ENCODE data around the gene SHC2.
A peak's percentile ranks its signal among the peaks of the same experiment; 100 is the strongest.
"Not testable (repeated sequence)": the region's sequence is repeated elsewhere in the genome, so short reads cannot be mapped to it uniquely, and the experiment has no call there.

The SHC2 gene

DNA sequence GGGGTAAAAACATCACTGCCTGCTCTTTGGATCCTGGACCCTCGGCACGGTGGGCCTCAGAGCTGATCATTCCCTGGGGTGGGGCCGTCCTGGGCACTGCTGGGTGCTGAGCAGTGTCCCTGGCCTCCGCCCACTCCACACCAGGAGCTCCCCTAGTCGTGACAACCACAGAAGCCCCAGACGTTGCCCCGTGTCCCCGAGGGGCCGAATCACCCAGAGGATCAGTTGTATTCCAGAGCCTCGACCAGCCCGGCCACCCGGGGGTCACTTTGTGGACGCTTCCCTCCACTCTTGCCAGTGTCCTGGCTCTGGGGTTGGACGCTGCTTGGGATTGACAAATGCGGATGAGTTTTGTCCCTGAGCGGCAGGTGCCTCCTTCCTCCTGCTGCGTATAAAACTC lies 62.1 kb downstream of the SHC2 start:
- peaks cover 0 to 5% of the 10 kb centered on the region in 2 donors for H3K36me3 Mint-ChIP-seq
- no peak overlapping the region for H3K27ac Mint-ChIP-seq
- DNase-seq (no peak), ATAC-seq (replicated peaks) (no peak)
- H3K4me1 Mint-ChIP-seq = peaks cover 0 to 5% of the 10 kb centered on the region in 2 donors
- H3K27me3 Mint-ChIP-seq = peaks cover 18 to 22% of the 10 kb centered on the region in 2 donors
- peaks cover 7 to 13% of the 10 kb centered on the region in 2 donors for H3K9me3 Mint-ChIP-seq
- H3K4me3 Mint-ChIP-seq = no peak overlapping the region

DNA sequence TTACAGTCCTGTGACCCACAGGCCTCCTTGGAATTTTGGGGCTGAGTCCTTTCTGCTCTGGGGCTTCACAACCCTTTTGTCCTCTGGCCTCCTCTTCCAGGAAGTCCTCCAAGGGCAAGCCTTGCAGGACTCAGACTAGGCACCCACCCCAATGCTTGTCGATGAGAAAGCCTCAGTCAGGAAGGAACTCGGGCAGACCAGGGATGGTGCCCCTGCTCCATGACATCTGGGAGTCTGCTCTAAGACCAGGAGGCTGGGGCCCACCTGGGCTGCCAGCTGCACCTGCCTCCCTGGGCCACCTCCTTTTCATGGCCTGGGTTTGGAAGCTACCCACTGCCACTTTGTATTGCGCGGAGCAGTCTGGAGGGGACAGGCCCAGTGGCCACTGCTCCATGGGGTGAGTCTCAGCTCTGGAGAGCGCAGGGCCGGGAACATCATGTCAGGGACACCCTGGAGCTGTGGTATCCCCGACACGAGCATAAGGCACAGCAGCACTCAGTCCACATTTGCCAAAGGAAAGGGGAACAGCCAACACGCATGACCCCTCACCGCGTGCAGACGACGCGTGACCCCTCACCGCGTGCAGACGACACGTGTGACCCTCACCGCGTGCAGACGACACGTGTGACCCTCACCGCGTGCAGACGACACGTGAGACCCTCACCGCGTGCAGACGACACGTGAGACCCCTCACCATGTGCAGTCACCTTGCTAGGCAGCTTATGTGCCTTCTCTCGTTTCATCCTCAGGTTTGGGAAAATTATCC lies 62.7 kb downstream of the SHC2 start:
- no peak for ATAC-seq (replicated peaks)

GRCh38 chr19:397321-397720 lies 63.5 kb downstream of the SHC2 start:
- Mint-ChIP-seq H3K4me3 (no peak overlapping the region), H3K9me3 (peaks cover 17 to 21% of the 10 kb centered on the region in 2 donors), H3K36me3 (peaks cover 4 to 12% of the 10 kb centered on the region in 2 donors), H3K4me1 (peaks cover 0 to 8% of the 10 kb centered on the region in 2 donors), H3K27me3 (peaks cover 8 to 15% of the 10 kb centered on the region in 2 donors), H3K27ac (no peak overlapping the region)
- ATAC-seq (replicated peaks) = no peak
- DNase-seq = no peak

More for the DNA sequence above, 62.7 kb downstream of the SHC2 start:
- Mint-ChIP-seq H3K27ac (no peak overlapping the region), H3K9me3 (peaks cover 12 to 16% of the 10 kb centered on the region in 2 donors), H3K36me3 (peaks cover 2 to 9% of the 10 kb centered on the region in 2 donors), H3K27me3 (peaks cover 12 to 20% of the 10 kb centered on the region in 2 donors), H3K4me1 (peaks cover 0 to 7% of the 10 kb centered on the region in 2 donors), H3K4me3 (no peak overlapping the region)
- no peak for DNase-seq

DNA sequence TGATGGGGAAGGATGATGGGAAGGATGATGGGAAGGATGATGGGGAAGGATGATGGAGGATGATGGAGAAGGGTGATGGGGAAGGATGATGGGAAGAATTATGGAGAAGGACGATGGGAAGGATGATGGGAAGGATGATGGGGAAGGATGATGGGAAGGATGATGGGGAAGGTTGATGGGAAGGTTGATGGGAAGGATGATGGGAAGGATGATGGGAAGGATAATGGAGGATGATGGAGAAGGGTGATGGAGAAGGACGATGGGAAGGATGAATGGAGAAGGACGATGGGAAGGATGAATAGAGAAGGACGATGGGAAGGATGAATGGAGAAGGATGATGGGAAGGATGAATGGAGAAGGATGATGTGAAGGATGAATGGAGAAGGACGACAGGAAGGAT lies 65.4 kb downstream of the SHC2 start:
- DNase-seq = no peak
- Mint-ChIP-seq H3K4me3 (peak overlapping the region in 1 of 2 donors; percentile 3), H3K36me3 (peaks cover 5 to 12% of the 10 kb centered on the region in 2 donors), H3K9me3 (peaks cover 17 to 21% of the 10 kb centered on the region in 2 donors), H3K27me3 (peaks cover 0 to 8% of the 10 kb centered on the region in 2 donors), H3K4me1 (peaks cover 0 to 8% of the 10 kb centered on the region in 2 donors), H3K27ac (peak overlapping the region; percentile 53)
- no peak for ATAC-seq (replicated peaks)

- peaks cover 17 to 21% of the 10 kb centered on the region in 2 donors for H3K9me3 Mint-ChIP-seq
- not testable (repeated sequence) for DNase-seq; H3K4me3 Mint-ChIP-seq; H3K27ac Mint-ChIP-seq; ATAC-seq (replicated peaks); H3K4me1 Mint-ChIP-seq
- H3K27me3 Mint-ChIP-seq = peaks cover 4 to 10% of the 10 kb centered on the region in 2 donors
- peaks cover 5 to 12% of the 10 kb centered on the region in 2 donors for H3K36me3 Mint-ChIP-seq
Observed at GRCh38 chr19:394857-395256, 66.0 kb downstream of the SHC2 start.

- Mint-ChIP-seq H3K36me3 (peaks cover 5 to 12% of the 10 kb centered on the region in 2 donors), H3K4me3 (peak overlapping the region; percentile 48 to 57), H3K27me3 (peaks cover 15 to 17% of the 10 kb centered on the region in 2 donors), H3K27ac (peak overlapping the region; percentile 86), H3K9me3 (peaks cover 17 to 21% of the 10 kb centered on the region in 2 donors)
- H3K4me1 Mint-ChIP-seq; ATAC-seq (replicated peaks); DNase-seq: not testable (repeated sequence)
Observed at GRCh38 chr19:393560-393959, 67.3 kb downstream of the SHC2 start.

- Mint-ChIP-seq H3K9me3 (peaks cover 17 to 19% of the 10 kb centered on the region in 2 donors), H3K27ac (peak overlapping the region; percentile 86), H3K36me3 (peaks cover 5 to 12% of the 10 kb centered on the region in 2 donors), H3K27me3 (peaks cover 20 to 21% of the 10 kb centered on the region in 2 donors), H3K4me1 (peaks cover 0 to 8% of the 10 kb centered on the region in 2 donors), H3K4me3 (no peak overlapping the region)
- ATAC-seq (replicated peaks) = no peak
- no peak for DNase-seq
Observed at GRCh38 chr19:392375-392970, 68.4 kb downstream of the SHC2 start.

DNA sequence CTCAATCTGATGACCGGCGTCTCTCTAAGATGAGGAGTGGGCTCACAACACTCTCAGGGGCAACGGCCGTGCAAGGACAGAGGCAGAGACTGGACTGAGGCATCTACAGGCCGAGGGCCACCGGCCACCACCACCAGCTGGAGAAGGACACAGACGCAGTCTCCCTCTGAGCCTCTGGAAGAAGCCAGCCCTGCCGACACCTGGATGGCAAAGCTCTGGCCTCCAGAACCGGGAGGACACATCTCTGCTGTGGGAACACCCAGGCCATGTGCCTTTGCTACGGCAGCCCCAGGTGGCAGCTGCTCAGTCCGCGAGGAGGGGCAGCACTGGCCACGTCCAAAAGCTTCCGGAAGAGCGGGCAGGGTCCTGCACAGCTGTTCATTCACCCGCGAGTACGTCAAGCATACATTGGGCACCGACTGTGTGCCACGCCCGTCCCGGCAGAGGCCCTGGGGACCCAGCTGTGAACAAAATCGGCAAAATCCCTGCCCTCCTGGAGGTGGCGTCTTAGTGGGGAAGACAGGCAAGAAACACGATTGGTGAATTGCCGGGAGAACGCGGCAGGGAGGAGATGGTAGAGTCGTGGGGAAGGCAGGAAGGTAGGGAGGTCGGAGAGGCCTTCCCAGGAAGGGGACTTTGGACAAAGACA lies 69.0 kb downstream of the SHC2 start:
- DNase-seq (no peak), ATAC-seq (replicated peaks) (no peak)
- Mint-ChIP-seq H3K4me3 (no peak overlapping the region), H3K36me3 (peaks cover 5 to 12% of the 10 kb centered on the region in 2 donors), H3K27me3 (peaks cover 23 to 25% of the 10 kb centered on the region in 2 donors), H3K4me1 (peaks cover 0 to 8% of the 10 kb centered on the region in 2 donors), H3K9me3 (peaks cover 17% of the 10 kb centered on the region in 2 donors), H3K27ac (no peak overlapping the region)

- Mint-ChIP-seq H3K9me3 (peaks cover 17% of the 10 kb centered on the region in 2 donors), H3K4me3 (no peak overlapping the region), H3K27me3 (peaks cover 28 to 31% of the 10 kb centered on the region in 2 donors), H3K4me1 (peaks cover 0 to 8% of the 10 kb centered on the region in 2 donors), H3K27ac (no peak overlapping the region), H3K36me3 (peaks cover 5 to 12% of the 10 kb centered on the region in 2 donors)
- no peak for DNase-seq
- ATAC-seq (replicated peaks) = no peak
Observed at GRCh38 chr19:391207-391557, 69.7 kb downstream of the SHC2 start.

DNA sequence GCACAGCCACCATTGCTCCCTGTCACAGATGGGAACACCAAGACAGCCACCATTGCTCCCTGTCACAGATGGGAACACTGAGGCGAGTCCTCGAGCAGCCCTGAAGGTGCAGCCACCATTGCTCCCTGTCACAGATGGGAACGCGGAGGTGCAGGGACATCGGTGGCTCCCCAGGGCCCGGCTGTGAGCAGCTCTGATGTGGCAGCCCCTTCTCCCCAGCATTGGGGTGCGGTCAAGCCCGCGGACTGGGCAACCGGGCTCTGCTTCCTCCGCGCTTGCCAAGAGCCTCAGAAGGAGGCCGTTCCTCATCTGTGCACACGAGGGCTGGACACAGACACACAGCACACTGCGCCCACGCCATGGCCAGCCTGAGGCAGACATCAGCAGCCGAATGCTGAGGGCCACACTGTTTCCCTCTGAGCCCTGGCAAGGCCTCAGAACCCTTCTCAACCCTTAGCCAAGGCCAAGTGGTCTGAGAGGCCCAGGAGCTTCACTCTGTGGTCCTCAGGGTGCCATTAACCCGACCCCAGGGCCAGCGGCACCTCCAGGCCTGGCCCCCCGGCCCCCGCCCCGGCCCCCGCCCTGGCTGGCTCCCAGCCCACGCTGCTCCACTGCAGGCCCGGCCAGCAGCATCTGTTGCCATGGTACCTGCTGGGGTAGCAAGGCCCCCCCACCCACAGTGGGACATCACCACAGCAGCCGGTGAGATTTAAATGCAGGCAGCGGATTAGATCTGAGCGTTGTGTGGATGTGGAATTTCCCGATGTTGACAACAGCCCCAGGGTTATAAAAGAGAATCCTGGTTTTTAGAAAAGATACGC lies 70.2 kb downstream of the SHC2 start:
- ATAC-seq (replicated peaks) (no peak), DNase-seq (no peak)
- no peak overlapping the region for H3K27ac Mint-ChIP-seq
- H3K27me3 Mint-ChIP-seq = peaks cover 33 to 37% of the 10 kb centered on the region in 2 donors
- H3K9me3 Mint-ChIP-seq = peaks cover 14 to 15% of the 10 kb centered on the region in 2 donors
- peaks cover 0 to 6% of the 10 kb centered on the region in 2 donors for H3K4me1 Mint-ChIP-seq
- peaks cover 5 to 9% of the 10 kb centered on the region in 2 donors for H3K36me3 Mint-ChIP-seq
- no peak overlapping the region for H3K4me3 Mint-ChIP-seq

DNA sequence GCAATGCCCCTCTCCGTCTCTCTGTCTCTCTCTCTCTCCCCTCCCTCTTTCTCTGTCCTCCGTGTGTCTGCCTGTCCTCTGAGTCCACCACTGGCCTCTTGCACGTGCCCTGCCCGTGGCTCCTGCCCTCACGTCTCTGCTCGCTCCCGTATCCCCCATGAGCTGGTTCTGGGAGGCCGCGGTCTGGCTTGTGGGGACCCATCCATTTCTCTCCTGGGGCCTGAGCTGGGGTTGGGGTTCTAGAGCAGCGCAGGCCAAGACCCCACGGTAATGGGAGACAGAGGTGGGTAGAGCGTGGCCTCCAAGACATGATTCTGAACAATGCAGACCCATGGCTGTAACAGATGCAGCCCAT lies 70.9 kb downstream of the SHC2 start:
- peaks cover 10 to 12% of the 10 kb centered on the region in 2 donors for H3K9me3 Mint-ChIP-seq
- DNase-seq (no peak), ATAC-seq (replicated peaks) (no peak)
- peaks cover 0 to 5% of the 10 kb centered on the region in 2 donors for H3K4me1 Mint-ChIP-seq
- H3K27ac Mint-ChIP-seq = no peak overlapping the region
- H3K4me3 Mint-ChIP-seq = no peak overlapping the region
- peaks cover 5 to 7% of the 10 kb centered on the region in 2 donors for H3K36me3 Mint-ChIP-seq
- peaks cover 37 to 38% of the 10 kb centered on the region in 2 donors for H3K27me3 Mint-ChIP-seq

DNA sequence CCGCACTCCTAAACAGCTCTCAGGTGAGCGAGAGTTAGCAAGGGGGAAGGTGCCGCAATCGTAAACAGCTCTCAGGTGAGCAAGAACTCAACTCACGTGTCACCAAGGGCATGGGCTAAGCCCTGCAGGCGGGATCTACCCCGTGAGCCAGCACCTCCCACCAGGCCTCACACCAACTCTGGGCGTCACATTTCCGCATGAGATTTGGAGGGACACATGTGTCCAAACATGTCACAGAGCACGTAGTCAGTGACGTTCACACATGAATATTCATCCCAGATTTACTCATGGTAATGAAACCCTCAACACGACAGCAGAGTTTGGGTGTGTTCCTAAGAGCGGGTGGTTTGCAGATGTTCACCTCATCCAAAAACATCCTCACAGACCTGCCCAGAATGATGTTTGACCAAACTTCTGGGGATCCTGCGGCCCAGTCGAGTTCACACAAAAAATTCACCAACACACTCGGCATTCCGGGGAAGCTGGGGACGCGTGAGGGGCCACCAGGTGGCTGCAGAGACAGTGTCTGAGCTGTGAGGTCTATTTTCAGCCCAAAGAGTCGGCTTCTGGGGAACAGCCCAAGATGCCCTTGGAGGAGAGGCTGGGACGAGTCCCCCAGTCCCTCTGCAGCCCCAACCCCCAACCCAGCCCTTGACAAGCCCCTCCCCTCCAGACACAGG lies 71.4 kb downstream of the SHC2 start:
- H3K4me1 Mint-ChIP-seq = peaks cover 2 to 5% of the 10 kb centered on the region in 2 donors
- H3K27ac Mint-ChIP-seq = no peak overlapping the region
- H3K4me3 Mint-ChIP-seq = no peak overlapping the region
- DNase-seq = no peak
- peaks cover 5 to 7% of the 10 kb centered on the region in 2 donors for H3K36me3 Mint-ChIP-seq
- peaks cover 40 to 41% of the 10 kb centered on the region in 2 donors for H3K27me3 Mint-ChIP-seq
- H3K9me3 Mint-ChIP-seq = peaks cover 10 to 11% of the 10 kb centered on the region in 2 donors
- no peak for ATAC-seq (replicated peaks)

DNA sequence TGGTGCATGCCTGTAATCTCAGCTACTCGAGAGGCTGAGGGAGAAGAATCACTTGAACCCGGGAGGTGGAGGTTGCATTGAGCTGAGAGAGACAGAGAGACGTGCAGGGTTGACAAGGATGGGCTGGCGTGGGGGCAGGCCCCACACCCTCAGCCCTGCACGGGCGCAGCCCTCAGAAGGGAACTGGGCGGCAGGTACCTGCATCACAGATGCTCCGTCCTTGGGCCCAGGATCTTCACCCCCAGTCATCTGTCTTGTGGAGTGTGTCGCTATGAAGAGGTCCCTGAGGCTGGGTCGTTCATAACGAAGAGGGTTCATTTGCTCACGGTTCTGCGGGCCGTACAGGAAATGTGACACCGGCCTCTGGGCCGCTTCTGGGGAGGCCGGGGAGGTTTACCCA lies 72.1 kb downstream of the SHC2 start:
- peaks cover 7% of the 10 kb centered on the region in 2 donors for H3K36me3 Mint-ChIP-seq
- no peak for DNase-seq
- H3K27ac Mint-ChIP-seq = no peak overlapping the region
- peaks cover 43 to 48% of the 10 kb centered on the region in 2 donors for H3K27me3 Mint-ChIP-seq
- ATAC-seq (replicated peaks) = no peak
- no peak overlapping the region for H3K4me3 Mint-ChIP-seq
- peaks cover 9 to 10% of the 10 kb centered on the region in 2 donors for H3K9me3 Mint-ChIP-seq
- H3K4me1 Mint-ChIP-seq = peaks cover 8 to 9% of the 10 kb centered on the region in 2 donors

All from stimulated activated naive B cell treated with anti-CD40 and anti-IgM and Interleukin-4, amounts not matched to agents 10 μg/mL and 1 μg/mL and 100 μg/mL, for 72 hours (primary cell).